Stimulated activated CD4-positive, alpha-beta T cell treated with anti-CD3 and anti-CD28 coated beads, Interleukin-1b, Interleukin-23, amount 100 ng/mL, for 4 hours (primary cell): Measurements from ENCODE around the gene CASP7.
A peak's percentile ranks its signal among the peaks of the same experiment; 100 is the strongest.
"Not testable (repeated sequence)": the region's sequence is repeated elsewhere in the genome, so short reads cannot be mapped to it uniquely, and the experiment has no call there.

Experiments used
- DNase-seq, 2 donors: peaks; one replicate each; pipeline ENCODE4 v3.0.0-alpha.2; 2020; ENCODE audit warnings: low read depth in 2 of 2

Gene CASP7

GRCh38 chr10:113679463-113680189, at the start of gene CASP7:
CASP7 (plus strand) TSS chr10:113679912; CDS start chr10:113697494, 17,582 bp downstream.
- peak; percentile 65 to 72 for DNase-seq

- DNase-seq: no peak
Measured at GRCh38 chr10:113630929-113631533, 48.7 kb upstream of the CASP7 start.

GRCh38 chr10:113631684-113632367, 47.9 kb upstream of the CASP7 start:
- DNase-seq: no peak

GRCh38 chr10:113639966-113640365, 39.7 kb upstream of the CASP7 start:
- DNase-seq: no peak

GRCh38 chr10:113641702-113642101, 38.0 kb upstream of the CASP7 start:
- no peak for DNase-seq

GRCh38 chr10:113643183-113643582, 36.5 kb upstream of the CASP7 start:
- DNase-seq: no peak

DNA sequence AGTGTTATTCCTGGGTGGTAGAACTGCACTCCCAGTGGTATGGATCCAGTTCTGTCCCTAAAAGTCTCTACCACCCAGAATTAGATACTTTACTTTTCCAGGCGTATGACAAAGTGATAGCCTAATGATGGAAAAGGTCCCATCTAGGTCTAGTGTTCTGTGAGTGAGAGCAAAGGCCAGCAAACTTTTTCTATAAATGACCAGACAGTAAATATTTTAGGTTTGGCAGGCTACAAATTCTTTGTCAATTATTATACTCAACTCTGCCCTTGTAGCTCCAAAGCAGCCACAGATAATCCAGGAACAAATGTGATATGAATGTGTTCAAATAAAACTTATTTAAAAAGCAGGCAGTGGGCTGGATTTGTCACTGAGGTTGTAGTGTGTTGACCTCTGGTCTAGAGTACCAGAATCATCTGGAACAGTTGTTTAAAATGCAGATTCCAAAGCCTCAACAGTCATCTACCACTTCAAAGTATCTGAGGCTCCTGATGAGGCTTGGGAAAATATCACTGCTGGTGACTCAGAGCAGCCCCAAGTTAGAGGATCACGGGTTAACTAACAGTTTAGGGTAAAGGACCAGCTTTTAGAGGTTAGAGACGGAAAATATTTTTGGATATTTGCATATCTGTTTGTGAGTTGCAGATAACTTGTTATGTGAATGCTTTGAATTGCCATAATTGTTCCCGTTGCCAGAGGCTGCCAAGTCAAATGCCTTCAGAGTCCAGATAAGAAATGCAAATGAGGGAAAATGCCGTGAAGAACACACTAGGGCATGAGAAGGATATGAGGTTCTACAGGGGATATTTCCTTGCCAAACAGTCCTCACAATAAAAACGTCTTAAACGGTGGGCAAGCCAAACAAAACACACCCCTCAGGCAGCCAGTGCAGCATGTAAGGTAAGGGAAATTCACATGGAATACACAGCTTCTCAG, 35.3 kb upstream of the CASP7 start:
- DNase-seq: no peak

- no peak for DNase-seq
Measured at GRCh38 chr10:113646336-113647201, 33.1 kb upstream of the CASP7 start.

DNA sequence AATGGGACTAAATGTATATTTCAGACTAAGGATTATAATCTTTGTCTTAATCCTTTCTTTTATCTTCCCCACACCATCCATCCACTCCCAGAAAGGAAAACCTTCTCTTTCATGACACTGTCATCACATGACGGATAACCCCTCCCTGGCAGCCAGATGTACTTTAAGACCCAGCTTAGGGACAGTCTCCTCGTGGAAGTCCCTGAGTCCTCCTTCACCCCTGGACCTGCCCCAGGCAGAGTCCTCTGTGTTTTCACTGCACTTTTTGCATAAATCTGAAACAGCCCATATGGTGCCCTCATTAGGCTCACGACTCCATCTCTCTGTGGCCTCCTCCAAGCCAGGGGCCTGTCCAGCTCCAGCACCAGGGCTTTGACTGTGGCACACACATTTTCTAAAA, 31.9 kb upstream of the CASP7 start:
- DNase-seq: no peak

DNA sequence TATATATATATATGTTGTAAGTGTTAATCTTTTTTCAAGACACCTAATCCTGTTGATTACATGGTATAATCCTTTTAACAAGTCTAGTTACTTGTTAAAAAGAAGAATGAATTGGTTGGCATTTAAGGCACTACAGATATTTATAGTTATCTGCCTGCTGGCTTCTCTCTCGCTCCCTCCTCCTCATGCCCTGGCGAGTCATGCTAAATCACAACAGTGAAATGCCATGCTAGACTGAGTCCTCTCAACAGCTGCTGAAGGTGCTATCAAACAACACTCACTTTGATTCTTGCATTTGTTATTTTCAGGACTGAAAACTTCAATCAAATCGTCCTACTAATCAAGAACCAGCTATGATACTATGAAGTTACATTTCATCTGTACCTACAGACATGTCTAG, 31.2 kb upstream of the CASP7 start:
- DNase-seq: no peak

GRCh38 chr10:113650172-113650571, 29.5 kb upstream of the CASP7 start:
- no peak for DNase-seq

GRCh38 chr10:113651021-113651420, 28.7 kb upstream of the CASP7 start:
- DNase-seq: no peak

DNA sequence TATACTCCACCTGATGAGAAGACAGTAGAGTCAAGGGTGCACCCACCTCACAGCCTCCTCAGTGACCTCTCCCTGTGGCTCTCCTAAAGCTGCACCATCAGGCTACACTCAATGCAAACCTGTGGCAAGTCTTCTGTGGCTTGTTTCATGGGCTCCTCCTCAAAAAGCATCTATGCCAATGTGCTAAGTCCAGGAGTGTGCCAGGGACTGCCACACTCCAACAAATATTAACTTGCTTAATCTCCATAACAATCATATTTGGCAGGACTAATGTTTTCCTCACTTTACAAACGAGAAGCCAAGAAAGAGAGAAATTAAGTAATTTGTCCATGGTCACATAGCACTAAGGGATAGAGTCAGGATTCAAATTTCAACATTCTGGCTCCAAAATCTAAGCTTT, 27.8 kb upstream of the CASP7 start:
- DNase-seq: no peak

GRCh38 chr10:113652456-113652855, 27.3 kb upstream of the CASP7 start:
- DNase-seq: not testable (repeated sequence)

DNA sequence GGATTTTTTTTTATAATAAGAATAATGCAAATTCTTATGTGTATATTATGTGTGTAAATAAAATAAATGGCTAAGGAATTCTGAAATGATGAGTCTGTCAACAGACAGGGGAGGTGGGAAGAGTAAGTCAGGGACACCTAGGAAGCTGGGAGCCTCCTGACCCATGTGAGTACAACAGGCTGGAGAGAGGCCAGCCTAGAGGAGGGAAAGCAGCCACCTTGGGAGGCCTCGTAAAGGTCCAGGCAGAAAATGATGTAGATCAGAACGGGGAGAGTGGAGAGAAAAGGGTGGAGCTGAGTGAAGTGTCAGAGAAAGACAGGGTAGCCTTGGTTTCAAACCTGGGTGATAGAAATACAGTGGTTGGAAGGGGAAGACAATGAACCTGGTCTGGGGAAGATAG, 22.8 kb upstream of the CASP7 start:
- no peak for DNase-seq

- no peak for DNase-seq
Measured at GRCh38 chr10:113657544-113657943, 22.2 kb upstream of the CASP7 start.

- DNase-seq: no peak
Measured at GRCh38 chr10:113661332-113661731, 18.4 kb upstream of the CASP7 start.

- DNase-seq: no peak
Measured at GRCh38 chr10:113663142-113663541, 16.6 kb upstream of the CASP7 start.

- no peak for DNase-seq
Measured at GRCh38 chr10:113663908-113664307, 15.8 kb upstream of the CASP7 start, which contains the start of gene NRAP. NRAP (minus strand) TSS chr10:113664041; CDS start chr10:113663882, 159 bp downstream.

DNA sequence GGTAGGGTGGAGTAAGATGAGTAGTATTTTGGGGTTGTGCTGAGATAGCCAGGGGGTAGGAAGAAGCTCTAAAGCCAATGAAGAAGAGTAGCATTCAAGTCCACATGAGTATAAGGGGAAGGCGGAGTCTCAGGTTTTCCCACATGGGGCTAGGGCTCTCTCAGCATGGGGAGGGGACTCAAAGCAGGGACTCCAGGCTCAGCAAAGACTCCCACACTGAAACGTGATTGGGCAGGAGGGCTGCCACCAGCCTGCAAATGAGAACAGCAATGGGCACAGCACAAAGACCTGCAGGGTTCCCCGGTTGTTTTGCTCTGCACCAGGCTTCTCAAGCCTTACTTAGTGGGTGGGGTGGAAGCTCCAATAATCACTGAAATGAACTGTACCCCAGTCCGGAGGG, 14.4 kb upstream of the CASP7 start:
- no peak for DNase-seq
